Liver (tissue), 3 donors: ENCODE data around the gene GLIS1.

ENCODE experiments used
- EGR1 ChIP-seq, 2 donors: IDR thresholded peaks; 2 replicates each; pipeline ENCODE4 v1.6.1; 2016 to 2018; ENCODE audit warnings: antibody characterized with exemption in 2 of 2, low read depth in 2 of 2
- FOXA1 ChIP-seq: IDR thresholded peaks from 2 replicates; pipeline ENCODE4 v1.6.1; 2016; ENCODE audit warnings: antibody characterized with exemption
- GABPA ChIP-seq, 2 donors: IDR thresholded peaks in 1 of 2; conservative IDR thresholded peaks in 1 of 2; 2 replicates each; pipeline ENCODE4 v1.6.1; 2016; ENCODE audit warnings: antibody characterized with exemption in 2 of 2, mild to moderate bottlenecking in 1 of 2, moderate library complexity in 1 of 2
- SP1 ChIP-seq: IDR thresholded peaks from 2 replicates; pipeline ENCODE4 v1.6.1; 2018; ENCODE audit warnings: antibody characterized with exemption, mild to moderate bottlenecking
- TAF1 ChIP-seq: conservative IDR thresholded peaks from 2 replicates; pipeline ENCODE4 v1.6.1; 2016; ENCODE audit warnings: antibody characterized with exemption, mild to moderate bottlenecking
- YY1 ChIP-seq: IDR thresholded peaks from 2 replicates; pipeline ENCODE4 v1.6.1; 2016; ENCODE audit warnings: antibody characterized with exemption, mild to moderate bottlenecking
- ZBTB33 ChIP-seq: IDR thresholded peaks from 2 replicates; pipeline ENCODE4 v1.6.1; 2016; ENCODE audit warnings: antibody characterized with exemption
- TF ChIP-seq, protein P1 (sequence below): fragments of 150-350 bp; IDR thresholded peaks from 2 replicates; pipeline ENCODE4 v1.5.1; 2017; ENCODE audit warnings: improper control_type of control experiment, low read depth, low read length; ENCODE audit not compliant: missing input control
- TF ChIP-seq, protein P2 (sequence below): IDR thresholded peaks from 2 replicates; pipeline ENCODE4 v1.6.1; 2016; ENCODE audit warnings: antibody characterized with exemption, mild to moderate bottlenecking
- TF ChIP-seq, protein P3 (sequence below): IDR thresholded peaks from 2 replicates; pipeline ENCODE4 v1.6.1; 2016; ENCODE audit warnings: antibody characterized with exemption
- donor health status: healthy.
- donor health status: healthy.

GRCh38 chr1:53517109-53517508 is 221.9 kb downstream of the GLIS1 start:
- TF ChIP-seq, protein P1, sequence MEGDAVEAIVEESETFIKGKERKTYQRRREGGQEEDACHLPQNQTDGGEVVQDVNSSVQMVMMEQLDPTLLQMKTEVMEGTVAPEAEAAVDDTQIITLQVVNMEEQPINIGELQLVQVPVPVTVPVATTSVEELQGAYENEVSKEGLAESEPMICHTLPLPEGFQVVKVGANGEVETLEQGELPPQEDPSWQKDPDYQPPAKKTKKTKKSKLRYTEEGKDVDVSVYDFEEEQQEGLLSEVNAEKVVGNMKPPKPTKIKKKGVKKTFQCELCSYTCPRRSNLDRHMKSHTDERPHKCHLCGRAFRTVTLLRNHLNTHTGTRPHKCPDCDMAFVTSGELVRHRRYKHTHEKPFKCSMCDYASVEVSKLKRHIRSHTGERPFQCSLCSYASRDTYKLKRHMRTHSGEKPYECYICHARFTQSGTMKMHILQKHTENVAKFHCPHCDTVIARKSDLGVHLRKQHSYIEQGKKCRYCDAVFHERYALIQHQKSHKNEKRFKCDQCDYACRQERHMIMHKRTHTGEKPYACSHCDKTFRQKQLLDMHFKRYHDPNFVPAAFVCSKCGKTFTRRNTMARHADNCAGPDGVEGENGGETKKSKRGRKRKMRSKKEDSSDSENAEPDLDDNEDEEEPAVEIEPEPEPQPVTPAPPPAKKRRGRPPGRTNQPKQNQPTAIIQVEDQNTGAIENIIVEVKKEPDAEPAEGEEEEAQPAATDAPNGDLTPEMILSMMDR, result no peak
- TF ChIP-seq GABPA (IDR thresholded peaks at IDR 0.05 in 1 of 2, conservative IDR thresholded peaks at IDR 0.05 in 1 of 2), result no peak
- TF ChIP-seq TAF1, result no peak
- TF ChIP-seq, protein P2, sequence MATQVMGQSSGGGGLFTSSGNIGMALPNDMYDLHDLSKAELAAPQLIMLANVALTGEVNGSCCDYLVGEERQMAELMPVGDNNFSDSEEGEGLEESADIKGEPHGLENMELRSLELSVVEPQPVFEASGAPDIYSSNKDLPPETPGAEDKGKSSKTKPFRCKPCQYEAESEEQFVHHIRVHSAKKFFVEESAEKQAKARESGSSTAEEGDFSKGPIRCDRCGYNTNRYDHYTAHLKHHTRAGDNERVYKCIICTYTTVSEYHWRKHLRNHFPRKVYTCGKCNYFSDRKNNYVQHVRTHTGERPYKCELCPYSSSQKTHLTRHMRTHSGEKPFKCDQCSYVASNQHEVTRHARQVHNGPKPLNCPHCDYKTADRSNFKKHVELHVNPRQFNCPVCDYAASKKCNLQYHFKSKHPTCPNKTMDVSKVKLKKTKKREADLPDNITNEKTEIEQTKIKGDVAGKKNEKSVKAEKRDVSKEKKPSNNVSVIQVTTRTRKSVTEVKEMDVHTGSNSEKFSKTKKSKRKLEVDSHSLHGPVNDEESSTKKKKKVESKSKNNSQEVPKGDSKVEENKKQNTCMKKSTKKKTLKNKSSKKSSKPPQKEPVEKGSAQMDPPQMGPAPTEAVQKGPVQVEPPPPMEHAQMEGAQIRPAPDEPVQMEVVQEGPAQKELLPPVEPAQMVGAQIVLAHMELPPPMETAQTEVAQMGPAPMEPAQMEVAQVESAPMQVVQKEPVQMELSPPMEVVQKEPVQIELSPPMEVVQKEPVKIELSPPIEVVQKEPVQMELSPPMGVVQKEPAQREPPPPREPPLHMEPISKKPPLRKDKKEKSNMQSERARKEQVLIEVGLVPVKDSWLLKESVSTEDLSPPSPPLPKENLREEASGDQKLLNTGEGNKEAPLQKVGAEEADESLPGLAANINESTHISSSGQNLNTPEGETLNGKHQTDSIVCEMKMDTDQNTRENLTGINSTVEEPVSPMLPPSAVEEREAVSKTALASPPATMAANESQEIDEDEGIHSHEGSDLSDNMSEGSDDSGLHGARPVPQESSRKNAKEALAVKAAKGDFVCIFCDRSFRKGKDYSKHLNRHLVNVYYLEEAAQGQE, result no peak
- TF ChIP-seq EGR1 (IDR thresholded peaks at IDR 0.05; ENCODE audit: low read depth in 2 of 2), result no peak
- no peak for TF ChIP-seq SP1
- TF ChIP-seq ZBTB33, result no peak
- TF ChIP-seq FOXA1, result no peak
- no peak for TF ChIP-seq YY1
- TF ChIP-seq, protein P3, sequence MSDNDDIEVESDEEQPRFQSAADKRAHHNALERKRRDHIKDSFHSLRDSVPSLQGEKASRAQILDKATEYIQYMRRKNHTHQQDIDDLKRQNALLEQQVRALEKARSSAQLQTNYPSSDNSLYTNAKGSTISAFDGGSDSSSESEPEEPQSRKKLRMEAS, result no peak
